Left lobe of liver (tissue), 2 donors: ENCODE measurements around the gene TP53BP2. TPM values are rescaled to one million over a fixed set of nuclear protein-coding genes. Genes with fewer than 3 reads are reported as not detected.
"Not testable (repeated sequence)": the region's sequence is repeated elsewhere in the genome, so short reads cannot be mapped to it uniquely, and the experiment has no call there.

Experiments used
- ATAC-seq: fragments of 200-7000 bp; cut with Tn5 transposase; one replicate; pipeline ENCODE4 v1.9.1; 2020; ENCODE audit warnings: mild to moderate bottlenecking, moderate library complexity
- DNase-seq: peaks from one replicate; pipeline ENCODE4 v3.0.0-alpha.2; 2020; ENCODE audit warnings: low spot score
- total RNA-seq: library from RNA; stranded (reverse); gene quantifications from one replicate; pipeline ENCODE4 v1.2.1, GENCODE V29; 2021
- donor health status: DM: no; HTN: no; CAD: no; lungs with moderate emphysema.
- donor health status: DM: no; HTN: yes; CAD: no.

Gene TP53BP2
- total RNA-seq, 1 donor from 2014 or later = 11.6 TPM

DNA sequence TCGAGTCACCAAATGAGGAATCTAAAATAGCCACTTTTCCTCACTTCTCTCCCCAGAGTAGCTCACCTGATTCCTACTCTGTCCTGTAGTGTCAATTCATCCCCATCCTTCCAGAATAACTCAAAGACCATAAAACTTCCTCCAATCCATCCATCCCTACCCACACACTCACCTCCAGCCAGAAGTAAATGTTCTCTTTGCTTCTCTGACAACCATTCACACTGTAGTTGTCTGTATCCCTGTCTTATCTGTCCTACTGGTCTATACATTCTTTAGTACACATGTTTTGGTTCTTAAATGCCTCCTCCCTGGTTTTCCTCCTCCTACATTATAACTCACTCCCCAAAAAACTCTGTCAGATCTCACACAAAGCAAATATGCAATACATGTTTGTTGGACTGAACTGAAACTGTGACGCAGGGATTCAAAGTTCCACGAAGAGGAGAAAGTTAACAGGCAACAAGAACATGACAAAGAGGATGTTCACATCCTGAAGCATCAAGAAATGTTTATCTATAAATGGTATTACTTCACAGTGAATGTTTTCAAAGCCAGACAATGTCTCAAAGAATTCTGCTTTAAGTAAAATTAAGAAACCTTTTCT, 11.0 kb downstream of the TP53BP2 start:
- DNase-seq (no peak), ATAC-seq (peak; percentile 70)

DNA sequence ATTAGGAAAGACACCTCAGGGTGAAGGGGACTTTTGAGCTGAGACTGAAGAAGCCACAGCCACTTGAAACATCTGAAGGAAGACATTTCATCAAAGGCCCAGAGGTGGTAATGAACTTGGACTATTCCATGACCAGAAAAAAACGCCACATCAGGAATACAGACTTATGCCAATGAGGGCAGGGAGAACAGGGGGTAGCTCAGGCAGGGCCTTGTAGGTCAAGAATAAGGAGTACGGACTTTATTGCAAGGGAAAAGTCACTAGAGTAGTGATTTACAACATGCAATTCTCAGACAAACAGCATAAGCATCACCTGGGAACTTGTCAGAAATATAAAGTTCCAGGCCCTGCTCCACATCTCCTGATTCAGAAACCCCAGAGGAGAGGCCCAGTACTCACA, 11.8 kb downstream of the TP53BP2 start:
- DNase-seq = no peak

DNA sequence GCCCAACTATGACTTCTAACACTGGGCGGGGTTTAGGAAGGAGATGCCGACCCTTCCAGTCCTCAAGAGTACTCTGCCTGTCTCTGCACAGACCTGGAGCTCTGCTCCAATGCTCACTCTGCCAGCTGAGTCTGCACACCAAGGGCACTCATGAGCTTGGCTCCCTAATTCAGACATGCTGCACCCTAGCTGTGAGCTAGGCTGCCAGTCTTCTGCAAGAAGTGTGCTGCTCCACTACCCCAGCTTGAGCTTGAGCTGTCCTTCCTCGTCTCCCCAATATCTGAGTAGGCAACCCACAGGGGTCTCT, 13.2 kb downstream of the TP53BP2 start:
- DNase-seq = no peak
- ATAC-seq = peak; percentile 61

More for the DNA sequence above, 11.8 kb downstream of the TP53BP2 start:
- no peak for ATAC-seq

- no peak for ATAC-seq
- DNase-seq = no peak
These were observed 13.8 kb downstream of the TP53BP2 start for GRCh38 chr1:223831755-223832636.

DNA sequence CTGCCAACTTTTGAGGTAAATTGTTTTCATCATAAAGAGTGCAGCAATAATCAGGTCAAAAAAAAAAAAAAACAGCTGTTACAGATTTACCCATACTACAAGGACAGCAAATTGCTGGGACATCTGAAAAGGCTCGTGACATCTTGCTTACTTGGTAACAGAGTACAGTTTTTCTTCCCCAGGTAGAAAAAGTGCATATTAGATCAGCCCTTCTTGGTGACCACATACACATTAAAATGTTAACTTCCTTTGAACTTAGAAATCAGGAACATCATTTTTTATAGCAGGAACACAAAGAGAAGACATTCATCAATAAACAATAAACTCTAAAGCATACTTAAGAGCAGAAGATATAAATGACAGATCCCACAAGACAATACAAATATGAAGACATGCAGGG, 16.1 kb downstream of the TP53BP2 start:
- no peak for DNase-seq
- no peak for ATAC-seq

- ATAC-seq (no peak), DNase-seq (no peak)
These were observed 17.4 kb downstream of the TP53BP2 start for GRCh38 chr1:223828162-223828848.

DNA sequence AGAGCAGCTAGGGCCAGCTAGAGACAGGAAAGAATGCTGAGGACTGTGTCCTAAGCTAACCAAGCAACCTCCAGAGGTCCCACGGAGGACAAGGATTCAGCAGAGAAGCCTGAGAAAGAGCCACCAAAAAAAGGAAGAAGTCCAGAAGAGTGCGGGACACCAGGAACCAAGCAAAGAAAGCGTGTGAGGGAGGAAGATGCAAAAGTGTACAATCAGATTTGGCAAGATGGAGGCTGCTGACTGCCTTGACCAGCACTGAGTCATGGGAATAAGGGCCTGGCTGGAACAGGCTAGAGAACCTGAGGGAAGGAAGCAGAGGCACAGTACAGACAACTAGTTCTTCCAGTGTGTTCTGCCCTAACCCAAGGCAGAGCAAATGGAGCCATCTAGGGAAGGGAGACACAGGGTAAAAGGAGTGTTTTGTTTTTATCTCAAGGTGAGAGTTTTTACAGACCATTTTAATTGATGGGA, 18.5 kb downstream of the TP53BP2 start:
- ATAC-seq (no peak), DNase-seq (no peak)

- no peak for ATAC-seq
- DNase-seq = no peak
These were observed 19.7 kb downstream of the TP53BP2 start for GRCh38 chr1:223825767-223826748.

DNA sequence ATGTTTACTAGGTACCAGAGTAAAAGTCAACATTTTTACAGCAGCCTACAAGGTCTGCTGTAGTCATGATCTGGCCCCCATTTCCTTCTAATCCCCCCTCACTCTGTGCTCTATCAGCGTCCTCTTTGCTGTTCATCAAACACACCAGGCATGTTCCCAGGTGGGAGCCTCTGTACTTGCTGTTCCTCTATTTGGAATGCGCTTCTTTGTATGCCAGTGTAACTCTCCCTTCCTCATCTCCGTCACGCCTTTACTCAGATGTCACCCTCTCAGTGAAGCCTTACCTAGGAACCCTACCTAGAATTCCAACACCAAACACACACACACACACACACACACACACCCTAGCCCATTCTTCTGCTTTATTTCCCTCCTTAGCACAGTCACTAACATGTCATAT, 21.0 kb downstream of the TP53BP2 start:
- ATAC-seq (peak; percentile 12), DNase-seq (no peak)

- ATAC-seq = peak; percentile 78
These were observed 21.5 kb downstream of the TP53BP2 start for GRCh38 chr1:223824287-223824686.

DNA sequence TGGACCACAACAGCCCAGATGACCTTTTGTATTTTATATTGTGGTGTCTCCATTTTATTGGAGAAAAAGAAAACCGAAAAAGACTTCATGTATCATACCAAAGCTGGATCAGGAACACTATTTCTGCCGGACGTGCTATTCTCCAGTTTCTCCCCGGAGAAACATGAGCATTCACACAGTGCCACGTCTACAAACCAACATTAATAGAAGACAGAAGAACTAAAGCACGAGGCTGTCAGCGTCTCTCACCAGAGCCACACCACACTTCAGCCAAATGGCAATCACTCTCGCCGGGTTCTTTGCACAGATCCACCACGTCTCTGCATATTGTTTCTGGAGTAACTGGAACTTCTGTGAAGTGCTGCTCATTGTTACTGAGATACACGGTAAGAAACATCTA, 24.8 kb downstream of the TP53BP2 start:
- ATAC-seq = no peak
- DNase-seq = no peak

More at GRCh38 chr1:223824287-223824686, 21.5 kb downstream of the TP53BP2 start:
- no peak for DNase-seq

DNA sequence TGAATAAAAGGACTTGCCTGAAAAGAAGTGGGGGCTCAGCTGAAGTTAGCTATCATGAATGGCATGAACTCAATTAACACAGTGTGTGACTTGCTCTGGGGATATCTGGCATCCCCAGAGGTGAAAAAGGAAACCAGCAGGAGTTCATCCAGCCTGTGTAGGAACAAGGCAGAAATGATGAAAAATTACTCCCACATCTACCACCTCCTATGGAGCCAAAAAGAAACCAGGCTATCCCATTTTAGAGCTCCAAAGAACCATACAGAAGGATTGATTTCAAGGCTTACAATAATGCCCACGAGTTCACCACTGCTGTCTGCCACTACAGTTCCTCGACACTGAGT, 25.3 kb downstream of the TP53BP2 start:
- ATAC-seq = no peak
- DNase-seq = no peak

DNA sequence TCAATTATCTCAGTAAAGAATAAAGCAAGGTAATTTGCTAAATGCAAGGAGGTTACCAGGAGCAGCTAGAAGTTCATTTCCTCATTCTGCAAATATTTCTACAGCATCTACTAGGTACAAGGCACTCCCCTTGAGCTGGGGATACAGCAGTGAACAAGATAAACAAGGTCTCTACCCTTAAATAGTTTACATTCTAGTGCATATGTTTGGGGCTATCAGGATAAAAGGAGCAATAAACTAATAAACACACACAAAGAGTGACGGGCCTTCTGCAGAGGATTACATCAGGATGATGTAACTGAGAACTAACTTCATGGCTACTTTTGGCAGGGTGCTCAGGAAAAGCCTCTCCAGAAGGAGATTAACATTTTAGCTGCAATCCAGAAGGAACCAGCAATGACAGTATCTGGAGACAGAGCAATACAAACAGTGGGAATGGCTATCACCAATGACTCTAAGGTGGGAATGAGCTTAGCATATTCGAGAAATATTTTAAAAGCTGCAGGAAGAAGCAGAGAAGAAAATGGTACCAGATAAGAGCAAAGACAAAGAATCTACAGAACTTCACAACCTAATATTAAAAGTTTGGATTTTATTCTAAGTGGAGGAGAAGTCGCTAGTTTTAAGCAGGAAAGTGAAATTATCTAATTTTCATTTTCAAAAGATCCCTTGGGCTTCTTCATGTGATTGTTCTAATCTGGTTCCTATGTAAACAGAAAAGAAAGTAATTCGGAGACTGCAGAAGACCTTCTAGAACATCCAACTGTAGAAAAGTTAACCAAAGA, 25.8 kb downstream of the TP53BP2 start:
- no peak for ATAC-seq
- DNase-seq = no peak

GRCh38 chr1:223817265-223817664, 28.5 kb downstream of the TP53BP2 start:
- not testable (repeated sequence) for DNase-seq, ATAC-seq

DNA sequence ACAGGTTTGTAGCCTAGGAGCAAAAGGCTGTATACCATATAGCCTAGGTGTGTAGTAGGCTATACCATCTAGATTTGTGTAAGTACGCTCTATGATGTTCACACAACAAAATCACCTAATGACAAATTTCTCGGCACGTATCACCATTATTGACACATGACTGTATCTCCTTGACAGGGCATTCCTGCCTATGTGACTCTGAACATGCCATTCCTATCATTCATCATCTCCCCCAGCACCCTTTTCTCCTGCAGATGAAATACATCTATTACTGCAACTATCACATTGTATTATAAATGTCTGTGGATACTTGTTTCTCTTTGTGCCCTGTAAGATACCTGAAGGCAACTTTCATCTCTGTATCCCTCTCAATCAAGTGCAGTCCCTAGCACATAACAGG, 29.9 kb downstream of the TP53BP2 start:
- DNase-seq = no peak
- no peak for ATAC-seq

- DNase-seq (no peak), ATAC-seq (peak; percentile 82)
These were observed 30.5 kb downstream of the TP53BP2 start for GRCh38 chr1:223815020-223815853.

- no peak for DNase-seq
- no peak for ATAC-seq
These were observed 32.1 kb downstream of the TP53BP2 start for GRCh38 chr1:223813645-223814044.

- ATAC-seq = peak; percentile 74
These were observed 34.1 kb downstream of the TP53BP2 start for GRCh38 chr1:223811634-223812101.

DNA sequence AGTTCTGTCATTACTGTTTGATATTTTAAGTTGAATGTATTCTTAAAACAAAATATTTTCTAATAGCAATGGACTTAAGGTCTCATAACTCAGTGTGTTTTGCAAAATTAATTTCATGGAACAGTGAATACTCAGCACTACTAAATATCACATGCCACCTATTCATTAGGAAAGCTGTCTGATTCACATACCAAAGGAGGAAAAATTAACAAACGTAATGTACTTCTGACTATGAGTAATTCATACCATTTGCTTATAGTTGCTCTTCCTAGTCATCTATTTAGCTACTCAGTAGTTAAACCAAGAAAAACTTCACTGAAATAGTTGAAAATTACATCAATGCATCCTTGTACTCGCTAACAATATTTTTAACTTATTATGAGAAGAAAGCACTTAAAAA, 35.2 kb downstream of the TP53BP2 start:
- no peak for ATAC-seq

More at GRCh38 chr1:223811634-223812101, 34.1 kb downstream of the TP53BP2 start:
- DNase-seq = no peak

More for the DNA sequence above, 35.2 kb downstream of the TP53BP2 start:
- DNase-seq = no peak
